Globus pallidus (tissue), 1 donor: ENCODE results near the gene TRERF1.

Experiments
- DNase-seq: peaks from one replicate; pipeline ENCODE4 v3.0.0-alpha.2; 2015; ENCODE audit warnings: low spot score

Gene TRERF1

DNA sequence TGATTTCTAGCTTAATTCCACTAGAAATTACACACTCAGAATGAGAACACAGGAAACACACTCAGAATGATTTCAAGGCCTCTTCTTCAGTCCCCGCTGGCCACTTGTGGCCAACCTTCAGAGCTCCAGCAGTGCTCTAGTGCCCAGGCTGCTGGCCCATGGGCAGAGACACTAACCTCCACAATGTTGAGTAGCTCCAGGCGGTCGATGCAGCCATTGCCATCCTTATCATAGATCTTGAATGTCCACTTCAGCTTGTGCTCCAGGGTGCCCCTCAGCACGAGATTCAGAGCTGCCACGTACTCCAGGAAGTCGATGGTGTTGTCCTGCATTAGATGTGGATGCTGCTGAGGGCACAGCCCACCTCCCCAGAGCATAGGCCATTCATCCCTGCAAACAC is 263.3 kb downstream of the TRERF1 start:
- no peak for DNase-seq

GRCh38 chr6:42185597-42185996 is 266.1 kb downstream of the TRERF1 start:
- no peak for DNase-seq

DNA sequence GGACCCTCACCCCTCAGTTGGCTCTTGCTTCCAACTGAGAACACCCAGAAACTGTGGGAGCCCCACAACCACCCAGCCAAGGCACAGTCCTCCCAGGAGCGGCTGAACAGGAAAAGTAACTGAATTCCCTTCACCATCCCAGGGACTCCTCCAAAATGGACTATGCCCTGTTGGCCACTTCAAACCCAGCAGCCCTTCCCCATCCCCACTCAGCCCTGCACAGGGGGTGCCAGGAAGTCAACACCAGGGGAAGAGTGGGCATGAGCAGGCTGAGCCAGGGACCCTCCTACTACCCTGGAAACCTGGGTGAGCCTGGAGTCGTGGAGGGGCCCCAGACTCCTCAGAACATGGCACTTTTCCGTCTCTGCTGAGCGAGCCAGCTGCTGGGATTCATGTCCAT is 267.3 kb downstream of the TRERF1 start:
- no peak for DNase-seq

DNA sequence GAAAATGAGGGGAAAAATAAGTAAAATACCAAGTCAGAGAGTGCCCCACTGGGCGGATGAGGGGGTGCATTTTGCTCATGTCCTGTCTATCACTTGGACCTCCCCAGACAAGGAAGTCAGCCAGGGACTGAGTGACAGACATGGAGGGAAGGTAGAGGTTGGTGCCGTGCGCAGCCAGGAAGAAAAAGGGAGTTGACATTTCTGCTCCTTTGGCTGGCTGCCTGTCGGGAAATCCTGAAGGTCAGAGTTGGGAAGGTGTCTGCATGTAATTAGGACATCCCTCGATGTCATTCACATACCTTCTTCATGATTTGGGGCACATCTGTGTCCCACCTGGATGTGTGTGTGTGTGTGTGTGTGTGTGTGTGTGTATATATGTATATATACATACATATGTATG is 269.6 kb downstream of the TRERF1 start:
- no peak for DNase-seq

DNA sequence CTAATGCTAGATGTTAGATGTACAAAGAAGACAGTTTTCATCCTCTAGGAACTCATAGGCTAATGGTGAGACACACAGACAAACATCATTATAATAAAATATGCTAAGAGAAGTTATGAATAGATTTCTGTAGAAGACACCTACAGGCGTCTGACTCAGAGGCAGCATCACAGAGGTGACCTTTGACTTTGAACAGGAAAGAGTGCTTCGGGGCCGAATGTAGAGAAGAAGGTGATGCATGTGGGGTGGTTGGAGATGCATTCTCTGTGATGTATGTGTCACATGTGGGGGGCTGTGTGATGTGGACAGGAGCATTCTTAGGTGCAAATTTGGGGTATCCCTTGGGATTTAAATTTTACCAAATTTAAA is 271.8 kb downstream of the TRERF1 start:
- DNase-seq = no peak

DNA sequence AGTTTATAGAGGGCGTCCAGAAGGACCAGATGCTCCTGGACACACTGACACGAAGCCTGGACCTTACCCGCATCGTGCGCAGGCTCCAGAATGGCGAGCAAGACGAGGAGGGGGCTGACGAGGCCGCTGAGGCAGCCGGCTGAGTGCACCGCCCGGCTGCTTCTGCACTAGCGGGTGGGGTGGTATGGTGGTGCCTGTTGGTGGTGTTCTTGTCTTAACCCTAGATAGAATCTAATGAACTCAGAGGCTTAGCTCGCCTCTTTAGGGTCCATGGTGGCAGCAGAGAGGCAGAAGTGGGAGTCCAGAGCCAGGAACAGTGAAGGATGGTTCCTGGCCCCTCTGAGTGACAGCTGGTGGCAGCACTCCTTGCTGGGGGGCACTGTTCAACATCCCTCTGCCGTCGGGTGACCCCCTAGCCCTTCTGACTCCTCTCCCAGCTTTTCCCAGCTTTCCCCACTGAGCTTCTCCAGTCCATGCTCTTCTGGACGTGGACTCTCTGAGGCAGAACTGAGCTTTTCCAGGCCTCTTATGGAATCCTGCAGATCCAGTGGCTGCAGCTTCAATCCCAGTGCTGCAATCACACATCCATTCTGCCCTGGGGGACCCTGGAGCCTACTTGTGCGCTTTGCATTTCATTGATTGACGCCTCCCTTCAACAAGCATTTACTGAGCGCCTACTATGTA is 272.3 kb downstream of the TRERF1 start:
- DNase-seq = no peak

DNA sequence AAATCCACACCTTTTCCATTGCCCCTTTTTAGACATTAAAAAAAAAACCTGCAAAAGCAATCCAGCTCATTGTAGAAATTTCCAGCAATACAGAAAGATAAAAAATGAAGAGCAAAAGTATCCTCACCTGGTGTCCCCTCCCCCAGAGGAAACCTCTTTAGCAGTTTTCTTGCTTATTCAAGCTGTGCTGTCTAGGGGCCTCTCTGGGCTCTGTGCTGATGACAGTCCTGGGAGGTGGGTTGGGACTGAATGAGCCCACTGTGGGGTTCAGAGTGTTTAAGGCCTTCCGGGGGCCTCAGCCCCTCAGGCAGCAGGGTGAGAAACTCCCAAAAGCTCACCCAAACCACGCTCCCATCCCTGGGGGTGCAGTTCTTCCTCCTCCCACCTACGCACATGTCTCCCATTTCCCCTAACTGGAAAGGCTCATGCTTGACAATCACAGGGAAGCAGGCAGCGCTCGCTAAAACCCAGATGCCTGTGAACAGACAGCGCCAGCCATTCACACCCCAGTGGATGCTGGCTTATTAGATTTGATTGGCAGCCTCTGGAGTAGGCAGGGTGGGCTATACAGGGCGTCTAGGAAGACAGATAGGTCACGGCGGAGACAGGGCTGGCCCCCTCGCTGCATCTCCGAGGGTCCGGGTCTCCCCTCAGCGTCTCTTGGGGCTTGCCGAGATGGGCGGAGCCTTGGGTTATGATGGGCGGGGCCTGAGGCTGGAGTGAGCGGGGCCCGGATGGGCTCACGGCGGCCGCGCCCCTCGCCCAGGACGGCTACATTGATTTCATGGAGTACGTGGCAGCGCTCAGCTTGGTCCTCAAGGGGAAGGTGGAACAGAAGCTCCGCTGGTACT is 274.0 kb downstream of the TRERF1 start:
- DNase-seq = no peak

- no peak for DNase-seq
Observed at GRCh38 chr6:42176981-42177380, 274.7 kb downstream of the TRERF1 start.

GRCh38 chr6:42175860-42176259 is 275.9 kb downstream of the TRERF1 start:
- no peak for DNase-seq
